Measurements from ENCODE around the gene P2RY6.

P2RY6 gene

GRCh38 chr11:73299751-73300150 lies 27.6 kb downstream of the P2RY6 start:
- no peak for DNase-seq

GRCh38 chr11:73306069-73306841 lies 34.1 kb downstream of the P2RY6 start:
- DNase-seq = no peak

- no peak for DNase-seq
Observed at GRCh38 chr11:73306977-73307322, 34.8 kb downstream of the P2RY6 start.

GRCh38 chr11:73307323-73308002 lies 35.3 kb downstream of the P2RY6 start:
- peak; percentile 73 for DNase-seq

DNA sequence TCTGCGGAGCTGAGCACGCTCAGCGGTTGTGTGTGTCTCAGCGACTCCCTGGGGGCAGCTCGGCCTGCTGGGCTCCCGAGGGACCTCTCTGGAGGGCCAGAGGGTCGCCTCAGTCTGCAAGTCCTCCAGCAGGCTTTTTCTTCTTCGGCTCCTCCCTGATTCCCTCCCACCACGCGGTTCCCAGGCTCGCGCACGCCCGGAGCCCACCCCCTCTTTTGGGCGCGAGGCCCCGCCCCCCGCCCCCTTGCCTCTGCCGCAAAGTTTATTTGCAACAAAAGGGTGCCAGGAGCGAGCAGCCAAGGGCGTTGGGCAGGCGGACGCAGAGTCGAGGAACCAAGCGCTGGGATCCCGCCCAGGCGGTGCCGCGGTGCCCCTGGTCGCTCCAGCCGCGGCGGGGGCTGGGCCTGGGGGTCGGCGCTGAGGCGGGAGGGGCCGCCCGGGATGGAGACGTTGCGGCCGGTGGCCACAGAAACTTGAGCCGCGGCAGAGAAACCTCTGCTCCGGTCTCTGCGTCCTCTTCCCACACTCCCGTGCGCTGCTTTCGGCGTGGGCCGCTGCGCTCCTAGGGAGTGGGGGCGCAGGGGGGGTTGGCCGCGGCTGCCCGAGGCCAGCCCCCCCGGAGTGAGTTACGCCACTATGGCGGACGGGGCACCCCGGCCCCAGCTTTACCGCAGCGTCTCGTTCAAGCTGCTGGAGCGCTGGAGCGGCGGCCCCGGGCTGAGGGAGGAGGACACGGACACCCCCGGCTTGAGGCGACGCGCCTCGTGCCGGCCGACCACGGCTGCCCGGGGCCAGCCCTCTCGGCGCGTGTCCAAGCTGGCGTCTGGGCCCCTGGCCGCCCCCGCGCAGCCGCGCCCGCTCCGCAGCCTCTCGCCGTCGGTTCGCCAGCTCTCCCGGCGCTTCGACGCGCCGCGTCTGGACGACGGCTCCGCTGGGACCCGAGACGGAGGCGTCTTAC lies 36.1 kb downstream of the P2RY6 start, which contains the start of gene ARHGEF17:
Gene ARHGEF17, plus strand, starts transcription at position 274 of the 958 bp plus-strand sequence. Its CDS starts 363 bp downstream, at position 637.
- peak; percentile 70 for DNase-seq

DNA sequence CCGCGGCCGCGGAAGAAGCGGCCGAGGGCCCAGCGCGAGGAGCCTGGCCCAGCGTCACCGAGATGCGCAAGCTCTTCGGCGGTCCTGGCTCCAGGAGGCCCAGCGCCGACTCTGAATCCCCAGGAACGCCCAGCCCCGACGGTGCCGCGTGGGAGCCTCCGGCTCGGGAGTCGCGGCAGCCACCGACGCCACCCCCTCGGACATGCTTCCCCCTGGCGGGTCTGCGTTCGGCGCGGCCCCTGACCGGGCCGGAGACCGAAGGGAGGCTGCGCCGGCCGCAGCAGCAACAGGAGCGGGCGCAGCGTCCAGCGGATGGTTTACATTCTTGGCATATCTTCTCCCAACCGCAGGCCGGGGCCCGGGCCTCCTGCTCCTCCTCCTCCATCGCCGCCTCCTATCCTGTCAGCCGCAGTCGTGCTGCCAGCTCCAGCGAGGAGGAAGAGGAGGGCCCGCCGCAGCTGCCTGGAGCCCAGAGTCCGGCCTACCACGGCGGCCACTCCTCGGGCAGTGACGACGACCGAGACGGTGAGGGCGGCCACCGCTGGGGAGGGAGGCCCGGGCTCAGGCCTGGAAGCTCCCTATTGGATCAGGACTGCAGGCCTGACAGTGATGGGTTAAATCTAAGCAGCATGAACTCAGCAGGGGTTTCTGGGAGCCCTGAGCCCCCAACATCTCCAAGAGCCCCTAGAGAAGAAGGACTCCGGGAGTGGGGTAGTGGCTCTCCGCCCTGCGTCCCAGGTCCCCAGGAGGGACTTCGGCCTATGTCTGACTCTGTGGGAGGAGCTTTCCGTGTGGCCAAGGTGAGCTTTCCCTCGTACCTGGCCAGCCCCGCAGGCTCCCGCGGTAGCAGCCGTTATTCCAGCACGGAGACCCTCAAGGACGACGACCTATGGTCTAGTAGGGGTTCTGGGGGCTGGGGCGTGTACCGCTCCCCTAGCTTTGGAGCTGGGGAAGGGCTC lies 37.1 kb downstream of the P2RY6 start:
- DNase-seq = no peak

DNA sequence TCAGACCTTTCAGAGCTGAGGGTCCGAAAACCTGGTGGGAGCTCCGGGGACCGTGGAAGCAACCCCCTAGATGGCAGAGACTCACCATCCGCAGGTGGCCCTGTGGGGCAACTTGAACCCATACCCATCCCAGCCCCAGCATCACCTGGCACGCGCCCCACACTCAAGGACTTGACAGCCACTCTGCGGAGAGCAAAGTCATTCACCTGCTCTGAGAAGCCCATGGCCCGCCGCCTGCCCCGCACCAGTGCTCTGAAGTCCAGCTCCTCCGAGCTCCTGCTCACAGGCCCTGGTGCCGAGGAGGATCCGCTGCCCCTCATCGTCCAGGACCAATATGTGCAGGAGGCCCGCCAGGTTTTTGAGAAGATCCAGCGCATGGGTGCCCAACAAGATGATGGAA lies 37.9 kb downstream of the P2RY6 start:
- no peak for DNase-seq

- no peak for DNase-seq
Observed at GRCh38 chr11:73310661-73311393, 38.7 kb downstream of the P2RY6 start.

DNA sequence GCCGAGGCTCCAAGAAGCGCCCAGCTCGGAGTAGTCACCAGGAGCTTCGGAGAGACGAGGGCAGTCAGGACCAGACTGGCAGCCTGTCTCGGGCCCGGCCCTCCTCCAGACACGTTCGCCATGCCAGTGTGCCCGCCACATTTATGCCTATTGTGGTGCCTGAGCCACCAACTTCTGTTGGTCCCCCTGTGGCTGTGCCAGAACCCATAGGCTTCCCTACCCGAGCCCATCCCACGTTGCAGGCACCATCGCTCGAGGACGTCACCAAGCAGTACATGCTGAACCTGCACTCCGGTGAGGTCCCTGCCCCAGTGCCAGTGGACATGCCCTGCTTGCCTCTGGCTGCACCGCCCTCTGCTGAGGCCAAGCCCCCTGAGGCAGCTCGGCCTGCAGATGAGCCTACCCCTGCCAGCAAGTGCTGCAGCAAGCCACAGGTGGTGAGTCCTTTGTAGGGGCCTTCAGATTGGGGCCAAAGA lies 39.3 kb downstream of the P2RY6 start:
- DNase-seq = no peak

GRCh38 chr11:73312036-73312435 lies 39.9 kb downstream of the P2RY6 start:
- DNase-seq = no peak

- no peak for DNase-seq
Observed at GRCh38 chr11:73312851-73313327, 40.8 kb downstream of the P2RY6 start.

- DNase-seq = no peak
Observed at GRCh38 chr11:73313652-73314051, 41.5 kb downstream of the P2RY6 start.

DNA sequence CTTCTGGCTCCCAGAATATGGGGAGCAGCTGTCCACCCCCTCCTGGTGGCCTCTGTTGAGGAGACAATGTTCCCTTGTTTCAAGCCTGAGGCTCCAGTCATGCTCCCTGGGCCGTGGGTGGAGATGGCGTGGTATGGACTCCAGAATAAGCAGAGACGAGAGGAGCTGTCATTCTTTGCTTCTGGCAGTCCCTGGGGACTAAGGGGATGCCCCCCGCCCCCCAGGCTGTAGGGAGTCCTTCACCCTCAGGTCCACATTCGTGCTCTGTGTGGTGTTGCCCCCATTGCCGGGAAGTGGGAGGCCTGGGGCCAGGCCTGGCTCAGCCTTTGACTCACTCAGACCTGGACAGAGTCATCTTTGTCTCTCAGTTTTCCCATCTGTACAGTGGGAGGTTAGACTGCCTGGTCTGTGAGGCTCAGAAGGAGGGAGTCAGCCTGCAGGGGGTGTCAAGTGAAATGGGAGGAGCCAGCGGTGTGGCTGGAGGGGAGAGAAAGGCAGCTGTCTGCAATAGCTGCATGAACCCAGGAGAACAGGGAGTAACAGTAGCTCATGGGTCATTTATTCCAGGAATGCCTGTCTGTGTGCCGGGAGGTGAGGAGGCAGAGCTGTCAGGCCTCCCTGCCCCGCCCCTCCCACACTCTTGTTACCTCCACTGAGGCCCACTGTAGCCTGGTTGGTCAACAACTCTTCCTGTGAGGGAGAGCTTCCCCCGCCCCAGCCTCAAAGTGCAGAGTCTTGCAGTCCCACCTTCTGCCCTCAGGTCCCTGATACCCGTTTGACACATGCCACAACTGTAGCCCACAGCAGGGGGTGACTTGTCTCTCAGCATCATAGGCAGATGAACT lies 42.2 kb downstream of the P2RY6 start:
- DNase-seq = no peak

DNA sequence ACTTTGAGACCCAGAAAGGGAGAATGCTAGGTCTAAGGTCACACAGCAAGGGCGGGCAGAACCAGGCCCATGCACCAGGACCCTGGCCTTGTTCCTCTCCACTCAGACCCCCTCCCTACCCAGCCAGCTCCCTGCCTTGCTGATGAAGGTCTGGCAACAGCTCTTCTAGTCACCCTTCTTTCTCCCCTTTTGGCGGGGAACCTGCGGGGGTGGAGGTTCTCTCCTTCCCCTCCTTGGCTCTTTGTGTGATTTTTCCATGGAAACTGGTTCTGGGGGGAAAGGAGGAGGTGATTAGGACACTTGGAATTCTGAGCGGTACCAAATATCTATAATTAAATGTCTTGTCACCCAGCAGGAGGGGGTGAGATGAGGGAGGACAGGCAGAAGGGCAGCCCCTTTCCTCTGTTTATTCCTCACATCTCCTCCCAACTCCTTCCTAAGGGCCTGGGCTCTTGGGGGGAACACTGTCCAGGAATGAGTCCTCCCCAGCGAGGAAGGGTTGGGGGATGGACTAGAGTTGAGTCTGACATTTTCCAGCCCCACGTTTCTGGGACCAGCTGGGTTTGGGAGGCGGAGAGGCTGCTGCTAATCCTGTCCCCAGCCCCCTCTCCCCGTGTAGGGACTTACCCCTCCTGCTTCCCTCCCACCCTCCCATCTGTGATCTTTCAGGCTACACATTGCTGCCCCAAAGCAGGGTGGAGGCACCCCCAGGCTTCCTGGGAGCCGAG lies 43.3 kb downstream of the P2RY6 start:
- DNase-seq = no peak

GRCh38 chr11:73316422-73316821 lies 44.3 kb downstream of the P2RY6 start:
- no peak for DNase-seq

- no peak for DNase-seq
Observed at GRCh38 chr11:73317373-73317772, 45.2 kb downstream of the P2RY6 start.

DNA sequence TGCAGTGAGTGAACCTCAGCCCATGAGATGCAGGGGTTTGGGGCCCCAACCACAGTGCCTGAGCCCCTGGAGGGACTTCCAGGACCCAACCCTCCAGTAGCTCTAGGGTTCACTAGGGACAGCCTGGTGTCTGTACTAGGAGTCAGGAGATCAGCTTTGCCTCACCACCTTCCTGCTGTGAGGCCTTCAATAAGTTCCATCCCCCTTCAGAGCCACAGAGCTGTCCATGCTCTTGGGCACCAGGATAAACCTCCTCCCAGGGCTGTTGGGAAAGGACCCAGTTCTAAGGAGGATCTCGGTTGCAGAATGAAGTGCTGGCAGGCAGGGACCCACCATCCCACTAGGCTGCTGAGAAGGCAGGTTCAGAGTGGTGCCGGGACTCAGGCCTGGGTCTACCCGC lies 45.7 kb downstream of the P2RY6 start:
- DNase-seq = no peak

DNA sequence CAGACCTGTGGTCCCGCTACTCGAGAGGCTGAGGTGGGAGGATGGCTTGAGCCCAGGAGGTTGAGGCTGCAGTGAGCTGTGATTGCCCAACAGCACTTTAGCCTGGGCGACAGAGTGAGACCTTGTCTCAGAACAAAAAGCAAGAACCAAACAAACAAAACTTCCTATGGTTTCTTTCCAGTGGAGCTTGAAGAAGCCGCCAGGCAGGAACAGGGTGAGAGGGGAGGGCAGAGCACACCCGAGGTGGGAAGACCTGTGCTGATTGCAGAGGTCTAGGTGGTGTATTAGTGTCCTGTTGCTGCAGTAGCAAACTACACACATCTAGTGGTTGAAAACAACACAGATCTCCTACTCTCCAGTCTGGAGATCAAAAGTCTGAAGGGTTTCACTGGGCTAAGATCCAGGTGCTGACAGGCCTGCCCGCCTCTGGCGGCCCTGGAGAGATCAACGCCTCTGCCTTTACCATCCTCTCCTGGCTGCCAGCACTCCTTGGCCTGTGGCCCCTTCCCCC lies 46.4 kb downstream of the P2RY6 start:
- DNase-seq = no peak
